ENCODE results near the gene TINCR. TPM values are rescaled to one million over a fixed set of nuclear protein-coding genes. Genes with fewer than 3 reads are reported as not detected.
"Not testable (repeated sequence)": the region's sequence is repeated elsewhere in the genome, so short reads cannot be mapped to it uniquely, and the experiment has no call there.

Gene TINCR
- polyA plus RNA-seq, 1 donor from 2014 or later, result 2.0 TPM

- H3K27me3 ChIP-seq (ENCODE audit: insufficient read depth, low read depth, low read length), result no peaks in the 10 kb centered on the region
- H2AFZ ChIP-seq (ENCODE audit: low read depth, low read length), result no peak overlapping the region
- no peak for TF ChIP-seq POLR2AphosphoS5 (IDR thresholded peaks at IDR 0.05)
- no peak for TF ChIP-seq EP300 (conservative IDR thresholded peaks at IDR 0.05; ENCODE audit: poor library complexity, severe bottlenecking)
- no peak for TF ChIP-seq EZH2 (IDR thresholded peaks at IDR 0.05; ENCODE audit: borderline replicate concordance, insufficient read depth, low read length, poor library complexity, severe bottlenecking)
- no peak for TF ChIP-seq RAD21 (conservative IDR thresholded peaks at IDR 0.05)
- no peak for TF ChIP-seq MXI1 (conservative IDR thresholded peaks at IDR 0.05; ENCODE audit: poor library complexity, severe bottlenecking)
- TF ChIP-seq REST (IDR thresholded peaks at IDR 0.05; ENCODE audit: borderline replicate concordance), result no peak
- TF ChIP-seq TAF1 (IDR thresholded peaks at IDR 0.05; ENCODE audit: low read depth), result no peak
- no peak for TF ChIP-seq SMC3 (conservative IDR thresholded peaks at IDR 0.05; ENCODE audit: poor library complexity)
- TF ChIP-seq CTCF (IDR thresholded peaks at IDR 0.05; ENCODE audit: poor library complexity, severe bottlenecking), result no peak
- no peaks in the 10 kb centered on the region for H3K9me3 ChIP-seq (ENCODE audit: low read length)
- no peak overlapping the region for H3K9ac ChIP-seq (ENCODE audit: low read length)
- peaks cover 3% of the 10 kb centered on the region for H3K36me3 ChIP-seq (ENCODE audit: insufficient read depth, low read length)
- no peaks in the 10 kb centered on the region for H3F3A ChIP-seq (ENCODE audit: insufficient read depth, low read length, poor library complexity, severe bottlenecking)
- no peaks in the 10 kb centered on the region for H3K9me2 ChIP-seq (ENCODE audit: insufficient read depth, low read length)
- no peak overlapping the region for H3K4me3 ChIP-seq (ENCODE audit: low read length)
- no peak overlapping the region for H3K27ac ChIP-seq (ENCODE audit: low read length)
- H3K79me2 ChIP-seq (replicated peaks; ENCODE audit: insufficient read depth, low read length), result peaks cover 12% of the 10 kb centered on the region
- no peak overlapping the region for H3K4me2 ChIP-seq (ENCODE audit: low read length)
- H4K20me1 ChIP-seq (ENCODE audit: insufficient read depth), result no peaks in the 10 kb centered on the region
Measured at GRCh38 chr19:5612891-5613865, 45.4 kb upstream of the TINCR start.

GRCh38 chr19:5609881-5610448, 42.2 kb upstream of the TINCR start:
- H3K4me3 ChIP-seq (ENCODE audit: low read length), result no peak overlapping the region
- H3F3A ChIP-seq (ENCODE audit: insufficient read depth, low read length, poor library complexity, severe bottlenecking), result no peaks in the 10 kb centered on the region
- H3K9me3 ChIP-seq (ENCODE audit: low read length), result no peaks in the 10 kb centered on the region
- no peaks in the 10 kb centered on the region for H4K20me1 ChIP-seq (ENCODE audit: insufficient read depth)
- peaks cover 3% of the 10 kb centered on the region for H3K36me3 ChIP-seq (ENCODE audit: insufficient read depth, low read length)
- peaks cover 6% of the 10 kb centered on the region for H3K79me2 ChIP-seq (replicated peaks; ENCODE audit: insufficient read depth, low read length)
- no peak overlapping the region for H3K27ac ChIP-seq (ENCODE audit: low read length)
- no peaks in the 10 kb centered on the region for H3K27me3 ChIP-seq (ENCODE audit: insufficient read depth, low read depth, low read length)
- H3K4me2 ChIP-seq (ENCODE audit: low read length), result no peak overlapping the region
- no peak overlapping the region for H2AFZ ChIP-seq (ENCODE audit: low read depth, low read length)
- H3K9ac ChIP-seq (ENCODE audit: low read length), result no peak overlapping the region
- no peak for TF ChIP-seq EZH2 (IDR thresholded peaks at IDR 0.05; ENCODE audit: borderline replicate concordance, insufficient read depth, low read length, poor library complexity, severe bottlenecking)
- TF ChIP-seq EP300 (conservative IDR thresholded peaks at IDR 0.05; ENCODE audit: poor library complexity, severe bottlenecking), result no peak
- no peak for TF ChIP-seq CTCF (IDR thresholded peaks at IDR 0.05; ENCODE audit: poor library complexity, severe bottlenecking)
- no peak for TF ChIP-seq REST (IDR thresholded peaks at IDR 0.05; ENCODE audit: borderline replicate concordance)
- no peak for TF ChIP-seq POLR2AphosphoS5 (IDR thresholded peaks at IDR 0.05)
- no peaks in the 10 kb centered on the region for H3K9me2 ChIP-seq (ENCODE audit: insufficient read depth, low read length)

- H3K9ac ChIP-seq (ENCODE audit: low read length); H3K36me3 ChIP-seq (ENCODE audit: insufficient read depth, low read length); H3K9me3 ChIP-seq (ENCODE audit: low read length); H3K9me2 ChIP-seq (ENCODE audit: insufficient read depth, low read length); H3K27ac ChIP-seq (ENCODE audit: low read length); H4K20me1 ChIP-seq (ENCODE audit: insufficient read depth); H3K27me3 ChIP-seq (ENCODE audit: insufficient read depth, low read depth, low read length); H3F3A ChIP-seq (ENCODE audit: insufficient read depth, low read length, poor library complexity, severe bottlenecking); H3K79me2 ChIP-seq (replicated peaks; ENCODE audit: insufficient read depth, low read length); H2AFZ ChIP-seq (ENCODE audit: low read depth, low read length); H3K4me2 ChIP-seq (ENCODE audit: low read length); H3K4me3 ChIP-seq (ENCODE audit: low read length): not testable (repeated sequence)
Measured at GRCh38 chr19:5608766-5609165, 41.0 kb upstream of the TINCR start.

All from neural cell (in vitro differentiated cells).